Measurements from ENCODE around the gene ASH1L.
"Not testable (repeated sequence)": the region's sequence is repeated elsewhere in the genome, so short reads cannot be mapped to it uniquely, and the experiment has no call there.

Gene ASH1L

GRCh38 chr1:155379180-155379579 is 183.4 kb downstream of the ASH1L start:
- DNase-seq (ENCODE audit: low read depth): no peak
- TF ChIP-seq CTCF (conservative IDR thresholded peaks at IDR 0.05; ENCODE audit: low read depth, low read length): no peak
- no peak overlapping the region for H3K4me3 ChIP-seq (ENCODE audit: low read length)

GRCh38 chr1:155360051-155360450 is 202.6 kb downstream of the ASH1L start:
- H3K4me3 ChIP-seq (ENCODE audit: low read length): no peak overlapping the region
- no peak for DNase-seq (ENCODE audit: low read depth)
- TF ChIP-seq CTCF (conservative IDR thresholded peaks at IDR 0.05; ENCODE audit: low read depth, low read length): no peak

GRCh38 chr1:155352631-155353030 is 210.0 kb downstream of the ASH1L start:
- no peak overlapping the region for H3K4me3 ChIP-seq (ENCODE audit: low read length)
- no peak for TF ChIP-seq CTCF (conservative IDR thresholded peaks at IDR 0.05; ENCODE audit: low read depth, low read length)
- DNase-seq (ENCODE audit: low read depth): no peak

- DNase-seq (ENCODE audit: low read depth): no peak
- no peak overlapping the region for H3K4me3 ChIP-seq (ENCODE audit: low read length)
- no peak for TF ChIP-seq CTCF (conservative IDR thresholded peaks at IDR 0.05; ENCODE audit: low read depth, low read length)
Measured at GRCh38 chr1:155342842-155343241, 219.8 kb downstream of the ASH1L start.

GRCh38 chr1:155339515-155340097 is 223.0 kb downstream of the ASH1L start:
- DNase-seq (ENCODE audit: low read depth): no peak
- H3K4me3 ChIP-seq (ENCODE audit: low read length): no peak overlapping the region
- TF ChIP-seq CTCF (conservative IDR thresholded peaks at IDR 0.05; ENCODE audit: low read depth, low read length): no peak

- no peak for TF ChIP-seq CTCF (conservative IDR thresholded peaks at IDR 0.05; ENCODE audit: low read depth, low read length)
- DNase-seq (ENCODE audit: low read depth): no peak
- no peak overlapping the region for H3K4me3 ChIP-seq (ENCODE audit: low read length)
Measured at GRCh38 chr1:155334962-155335361, 227.6 kb downstream of the ASH1L start.

- no peak overlapping the region for H3K4me3 ChIP-seq (ENCODE audit: low read length)
- DNase-seq (ENCODE audit: low read depth): no peak
- no peak for TF ChIP-seq CTCF (conservative IDR thresholded peaks at IDR 0.05; ENCODE audit: low read depth, low read length)
Measured at GRCh38 chr1:155329980-155330598, 232.5 kb downstream of the ASH1L start.

- not testable (repeated sequence) for DNase-seq (ENCODE audit: low read depth)
Measured at GRCh38 chr1:155328856-155329255, 233.7 kb downstream of the ASH1L start.

More at GRCh38 chr1:155328856-155329255, 233.7 kb downstream of the ASH1L start:
- H3K4me3 ChIP-seq (ENCODE audit: low read length): not testable (repeated sequence)
